Peyer's patch (tissue), 4 donors: ENCODE data around the gene TRPV4.

ENCODE experiments used
- POLR2A ChIP-seq, 2 donors: fragments of 450-650 bp; IDR thresholded peaks; one replicate each; pipeline ENCODE4 v1.5.1; 2017; ENCODE audit warnings: antibody characterized with exemption in 2 of 2, mild to moderate bottlenecking in 2 of 2, moderate library complexity in 2 of 2
- TF ChIP-seq, protein P1 (sequence below), 6 experiments: fragments of 450-650 bp in 4 of 6; fragments of 200-600 bp in 2 of 6; sonication (generic) in 1 of 6; IDR thresholded peaks; one replicate each; pipeline ENCODE4 v1.5.1; 2017 to 2019; ENCODE audit warnings: antibody characterized with exemption in 6 of 6, mild to moderate bottlenecking in 3 of 6, moderate library complexity in 1 of 6

DNA sequence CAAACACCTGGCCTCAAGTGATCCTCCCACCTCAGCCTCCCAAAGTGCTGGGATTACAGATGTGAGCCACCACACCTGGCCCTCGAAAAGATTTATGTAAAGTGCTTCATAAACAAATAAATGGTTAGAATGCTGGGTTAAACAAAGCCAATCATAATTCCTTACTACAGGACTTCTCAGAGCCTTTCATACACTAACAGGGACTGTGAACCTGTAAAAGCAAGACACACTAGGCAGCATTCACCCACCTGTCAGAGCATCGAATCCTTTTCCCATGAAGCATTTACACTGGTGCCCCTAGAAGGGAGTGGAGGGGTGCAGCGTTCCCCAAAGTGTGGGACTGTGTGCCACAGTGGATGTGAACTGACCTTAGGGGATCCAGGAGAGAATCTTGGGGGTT lies 29.5 kb downstream of the TRPV4 start:
- TF ChIP-seq, protein P1, sequence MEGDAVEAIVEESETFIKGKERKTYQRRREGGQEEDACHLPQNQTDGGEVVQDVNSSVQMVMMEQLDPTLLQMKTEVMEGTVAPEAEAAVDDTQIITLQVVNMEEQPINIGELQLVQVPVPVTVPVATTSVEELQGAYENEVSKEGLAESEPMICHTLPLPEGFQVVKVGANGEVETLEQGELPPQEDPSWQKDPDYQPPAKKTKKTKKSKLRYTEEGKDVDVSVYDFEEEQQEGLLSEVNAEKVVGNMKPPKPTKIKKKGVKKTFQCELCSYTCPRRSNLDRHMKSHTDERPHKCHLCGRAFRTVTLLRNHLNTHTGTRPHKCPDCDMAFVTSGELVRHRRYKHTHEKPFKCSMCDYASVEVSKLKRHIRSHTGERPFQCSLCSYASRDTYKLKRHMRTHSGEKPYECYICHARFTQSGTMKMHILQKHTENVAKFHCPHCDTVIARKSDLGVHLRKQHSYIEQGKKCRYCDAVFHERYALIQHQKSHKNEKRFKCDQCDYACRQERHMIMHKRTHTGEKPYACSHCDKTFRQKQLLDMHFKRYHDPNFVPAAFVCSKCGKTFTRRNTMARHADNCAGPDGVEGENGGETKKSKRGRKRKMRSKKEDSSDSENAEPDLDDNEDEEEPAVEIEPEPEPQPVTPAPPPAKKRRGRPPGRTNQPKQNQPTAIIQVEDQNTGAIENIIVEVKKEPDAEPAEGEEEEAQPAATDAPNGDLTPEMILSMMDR (IDR thresholded peaks at IDR 0.05): no peak
- TF ChIP-seq POLR2A (IDR thresholded peaks at IDR 0.05): no peak
